WI38 (cell line): ENCODE data around the gene TRIM65.

Source experiments
- H3K4me3 ChIP-seq: 2 replicates; pipeline ENCODE4 v1.5.1; 2011; ENCODE audit warnings: low read depth, mild to moderate bottlenecking, control low read depth, low read length
- TF ChIP-seq, protein P1 (sequence below): IDR thresholded peaks from 2 replicates; pipeline ENCODE4 v1.5.1; 2012; ENCODE audit warnings: low read depth, mild to moderate bottlenecking, control low read depth, low read length

TRIM65 gene

DNA sequence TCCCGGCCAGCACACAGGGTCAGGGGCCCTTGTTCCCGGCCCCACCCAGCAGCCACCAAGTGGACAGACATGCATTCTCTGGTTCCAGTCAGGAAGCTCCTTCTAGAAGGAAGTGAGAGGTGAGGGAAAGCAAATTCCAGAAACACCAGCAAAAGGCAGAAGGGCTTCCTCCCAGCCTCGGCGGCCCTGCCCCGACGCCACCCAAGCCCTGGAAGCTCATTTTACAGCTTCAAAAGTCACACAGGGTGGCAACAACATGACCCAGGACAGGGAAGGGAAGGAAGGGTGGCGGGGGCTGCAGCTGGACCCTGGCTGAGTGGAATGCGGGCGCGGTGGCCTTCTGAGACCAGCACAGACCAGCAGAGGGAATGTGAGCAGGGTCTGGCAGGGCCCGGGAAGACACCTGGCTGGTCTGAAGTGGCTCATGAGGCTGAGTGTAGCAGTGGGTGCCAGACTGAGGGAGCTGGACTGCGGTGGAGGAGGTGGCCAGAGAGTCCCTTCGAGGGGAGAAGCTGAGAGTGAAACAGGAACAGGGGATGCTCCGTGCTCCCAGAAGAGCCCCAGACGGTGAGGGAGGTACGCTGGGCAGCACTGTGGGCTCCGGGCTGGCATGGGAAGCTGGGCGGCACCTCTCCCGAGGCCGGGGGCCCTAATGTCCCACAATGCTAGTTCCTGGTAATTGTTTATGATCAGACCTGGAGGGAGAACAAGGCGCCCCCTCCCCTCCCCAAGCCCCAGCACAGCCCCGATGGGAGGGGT, 50.6 kb downstream of the TRIM65 start:
- TF ChIP-seq, protein P1, sequence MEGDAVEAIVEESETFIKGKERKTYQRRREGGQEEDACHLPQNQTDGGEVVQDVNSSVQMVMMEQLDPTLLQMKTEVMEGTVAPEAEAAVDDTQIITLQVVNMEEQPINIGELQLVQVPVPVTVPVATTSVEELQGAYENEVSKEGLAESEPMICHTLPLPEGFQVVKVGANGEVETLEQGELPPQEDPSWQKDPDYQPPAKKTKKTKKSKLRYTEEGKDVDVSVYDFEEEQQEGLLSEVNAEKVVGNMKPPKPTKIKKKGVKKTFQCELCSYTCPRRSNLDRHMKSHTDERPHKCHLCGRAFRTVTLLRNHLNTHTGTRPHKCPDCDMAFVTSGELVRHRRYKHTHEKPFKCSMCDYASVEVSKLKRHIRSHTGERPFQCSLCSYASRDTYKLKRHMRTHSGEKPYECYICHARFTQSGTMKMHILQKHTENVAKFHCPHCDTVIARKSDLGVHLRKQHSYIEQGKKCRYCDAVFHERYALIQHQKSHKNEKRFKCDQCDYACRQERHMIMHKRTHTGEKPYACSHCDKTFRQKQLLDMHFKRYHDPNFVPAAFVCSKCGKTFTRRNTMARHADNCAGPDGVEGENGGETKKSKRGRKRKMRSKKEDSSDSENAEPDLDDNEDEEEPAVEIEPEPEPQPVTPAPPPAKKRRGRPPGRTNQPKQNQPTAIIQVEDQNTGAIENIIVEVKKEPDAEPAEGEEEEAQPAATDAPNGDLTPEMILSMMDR, result no peak

DNA sequence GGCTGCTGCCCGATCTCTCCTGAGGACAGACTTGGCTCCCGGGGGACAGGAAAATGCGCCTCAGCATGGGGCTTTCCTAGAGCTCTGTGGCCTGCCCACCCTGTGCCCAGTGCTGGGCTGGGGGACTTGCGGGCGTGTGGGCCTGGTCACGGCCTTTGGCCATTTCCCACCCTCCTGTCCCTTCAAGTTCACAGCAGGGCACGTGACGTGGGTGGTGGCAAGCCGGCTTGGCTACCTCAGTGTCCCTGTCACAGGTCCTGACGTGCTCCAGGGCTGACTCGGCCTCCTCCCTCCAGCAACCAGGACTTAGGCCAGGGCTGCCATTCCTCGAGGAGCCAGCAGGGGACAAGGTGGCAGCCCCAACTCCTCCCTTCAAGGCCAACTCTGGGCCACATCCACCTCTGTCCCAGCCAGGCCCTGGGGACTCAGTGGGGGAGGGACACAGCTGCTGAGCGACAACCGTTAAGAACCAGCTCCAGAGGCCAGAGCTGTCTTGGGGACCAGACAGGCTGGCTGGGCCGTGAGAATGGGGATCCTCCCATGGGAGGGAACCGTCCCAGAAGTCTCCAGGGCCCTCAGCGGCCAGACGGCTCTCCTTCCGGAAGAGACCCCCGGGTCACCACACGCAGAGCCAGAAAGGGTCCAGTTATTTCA, 51.6 kb downstream of the TRIM65 start:
- no peak overlapping the region for H3K4me3 ChIP-seq
- TF ChIP-seq, protein P1, result peak; percentile 64

More for the DNA sequence above, 50.6 kb downstream of the TRIM65 start:
- H3K4me3 ChIP-seq, result no peak overlapping the region

DNA sequence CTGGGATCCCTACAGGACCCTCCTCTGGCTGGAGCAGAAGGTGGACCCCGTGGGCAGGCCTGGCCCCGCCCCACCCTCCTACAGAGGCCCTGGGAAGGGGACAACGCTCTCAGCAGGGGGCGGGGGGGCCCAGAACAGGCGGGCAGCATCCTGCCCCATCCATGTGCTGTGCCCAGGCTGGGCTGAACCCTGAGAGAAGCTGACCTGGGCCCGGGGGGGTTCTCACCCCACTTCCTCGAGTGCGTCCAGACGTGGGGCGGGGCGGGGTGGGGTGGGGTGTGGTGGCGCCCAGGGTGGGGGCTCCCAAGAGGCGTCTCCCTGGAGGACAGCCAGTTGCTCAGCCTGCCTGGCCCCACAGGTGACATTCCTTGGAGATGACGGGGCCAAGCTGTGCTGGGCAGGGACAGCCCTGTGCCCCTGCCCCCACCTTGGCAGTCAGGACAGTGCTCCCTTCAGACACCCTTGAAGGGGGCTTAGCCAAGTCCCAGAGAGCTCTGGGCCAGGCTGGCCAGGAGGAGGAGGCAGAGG, 52.2 kb downstream of the TRIM65 start:
- H3K4me3 ChIP-seq, result no peak overlapping the region
- TF ChIP-seq, protein P1, result no peak

DNA sequence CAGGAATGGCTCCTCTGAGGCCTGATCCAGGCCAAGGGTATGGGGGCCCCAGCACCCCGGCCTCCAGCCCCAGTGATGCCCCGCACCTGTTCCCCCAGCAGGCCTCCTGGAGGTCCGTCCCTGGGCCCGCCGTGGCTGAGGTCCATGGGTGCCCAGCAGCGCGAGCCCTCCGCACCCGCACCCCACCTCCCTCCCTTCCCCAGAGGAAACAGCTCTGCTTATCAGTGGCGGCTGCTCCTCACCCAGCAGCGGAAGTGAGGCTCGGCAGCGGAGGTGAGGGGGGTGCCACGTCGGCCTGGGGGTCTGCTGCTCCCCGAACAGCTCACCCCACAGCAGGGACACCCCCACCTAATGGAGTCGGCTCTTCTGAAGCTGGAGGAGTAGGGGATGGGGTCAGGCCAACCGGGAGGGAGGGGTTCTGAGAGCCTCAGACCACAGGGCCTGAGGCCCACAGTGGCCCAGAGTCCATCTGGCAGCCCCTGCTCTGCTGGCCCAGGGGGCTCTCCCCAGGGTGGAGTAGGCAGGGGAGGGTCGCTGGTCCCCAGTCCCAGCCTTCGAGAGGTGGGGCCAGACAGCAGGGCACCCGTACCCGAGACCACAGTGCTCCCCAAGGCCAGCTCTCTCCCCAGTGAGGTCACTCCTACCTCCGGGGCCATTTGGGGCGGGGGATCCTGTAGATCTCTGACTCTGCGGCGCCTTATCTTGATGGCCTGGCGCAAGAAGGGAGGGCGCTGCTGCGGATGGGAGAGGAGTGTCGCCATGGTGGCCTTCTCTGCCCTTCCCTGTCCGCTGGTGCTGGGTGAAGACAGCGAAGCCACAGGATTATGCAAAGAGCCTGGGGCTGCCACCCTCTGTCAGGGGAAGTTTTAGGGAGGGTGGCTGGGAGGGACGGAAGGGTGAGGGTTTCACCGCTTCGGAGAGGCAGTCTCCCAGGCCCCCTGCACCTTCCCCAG, 52.9 kb downstream of the TRIM65 start, which contains the start of gene UNC13D:
Gene UNC13D, minus strand, starts transcription at position 828 of the 953 bp plus-strand sequence. Its CDS starts 67 bp downstream, at position 761.
- no peak within 1 kb of the TSS for H3K4me3 ChIP-seq
- TF ChIP-seq, protein P1, result no peak

DNA sequence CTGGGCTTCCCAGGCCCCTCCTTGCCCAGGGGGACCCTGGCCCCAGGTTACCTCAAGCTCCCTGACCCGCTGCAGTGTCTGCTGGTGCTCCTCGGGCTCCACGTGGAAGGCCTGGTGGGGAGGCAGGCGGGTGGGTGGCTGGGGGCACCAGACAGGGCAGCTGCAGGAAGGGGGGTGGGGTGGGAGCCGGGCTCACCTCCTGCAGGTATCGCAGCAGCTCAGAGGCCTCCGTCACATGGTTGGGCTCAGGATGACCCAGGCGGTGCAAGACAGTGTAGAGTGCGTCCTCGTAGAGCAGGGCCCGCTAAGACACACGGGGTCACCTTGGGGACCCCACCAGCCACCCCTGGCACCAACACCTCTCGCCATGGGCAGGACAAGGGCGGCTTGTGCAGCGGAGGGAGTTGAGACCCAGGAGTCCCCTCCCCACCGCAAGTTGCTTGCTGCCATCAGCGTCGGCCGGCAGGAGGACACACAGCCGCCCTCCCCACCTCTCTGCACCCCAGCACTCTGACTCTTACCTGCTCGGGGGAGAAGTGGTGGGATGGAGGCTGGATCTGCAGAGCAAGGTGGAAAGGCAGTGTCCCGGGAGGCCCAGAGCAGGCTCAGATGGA, 53.7 kb downstream of the TRIM65 start:
- TF ChIP-seq, protein P1, result no peak

DNA sequence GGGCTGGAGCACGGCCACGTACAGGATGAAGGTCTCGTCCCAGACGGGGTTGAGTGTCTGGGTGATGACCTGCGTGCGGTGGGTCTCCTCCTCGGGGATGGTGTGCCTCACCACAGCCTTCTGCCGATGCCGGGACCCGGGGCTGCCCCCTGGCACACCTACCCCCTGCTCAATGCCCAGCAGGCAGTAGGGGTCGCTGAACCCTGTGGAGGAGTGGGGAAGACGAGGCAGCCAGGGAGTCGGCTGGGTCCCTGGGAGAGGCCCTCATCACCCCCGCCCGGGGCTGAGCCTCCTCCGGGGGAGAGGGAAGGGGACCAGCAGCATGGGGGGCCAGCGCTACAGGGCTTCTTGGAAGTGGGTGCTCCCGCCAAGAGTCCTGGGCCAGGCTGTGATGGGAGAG, 54.3 kb downstream of the TRIM65 start:
- TF ChIP-seq, protein P1, result no peak
- H3K4me3 ChIP-seq, result no peak overlapping the region

More for the DNA sequence above, 53.7 kb downstream of the TRIM65 start:
- no peak overlapping the region for H3K4me3 ChIP-seq
